Gastrocnemius medialis (tissue), 4 donors: ENCODE results near the gene PARS2.

Experiments used
- CTCF ChIP-seq, 5 experiments: fragments of 450-650 bp in 3 of 5; fragments of 200-600 bp in 2 of 5; sonication (generic) in 2 of 5; IDR thresholded peaks in 4 of 5; conservative IDR thresholded peaks in 1 of 5; 1 replicate in 4 of 5; 2 replicates in 1 of 5; pipeline ENCODE4 v1.5.1; 2016 to 2019; ENCODE audit warnings: antibody characterized with exemption in 5 of 5, mild to moderate bottlenecking in 3 of 5, moderate library complexity in 3 of 5
- POLR2A ChIP-seq, 2 donors: fragments of 450-650 bp; IDR thresholded peaks; one replicate each; pipeline ENCODE4 v1.6.1; 2017; ENCODE audit warnings: antibody characterized with exemption in 2 of 2, mild to moderate bottlenecking in 2 of 2, moderate library complexity in 2 of 2

DNA sequence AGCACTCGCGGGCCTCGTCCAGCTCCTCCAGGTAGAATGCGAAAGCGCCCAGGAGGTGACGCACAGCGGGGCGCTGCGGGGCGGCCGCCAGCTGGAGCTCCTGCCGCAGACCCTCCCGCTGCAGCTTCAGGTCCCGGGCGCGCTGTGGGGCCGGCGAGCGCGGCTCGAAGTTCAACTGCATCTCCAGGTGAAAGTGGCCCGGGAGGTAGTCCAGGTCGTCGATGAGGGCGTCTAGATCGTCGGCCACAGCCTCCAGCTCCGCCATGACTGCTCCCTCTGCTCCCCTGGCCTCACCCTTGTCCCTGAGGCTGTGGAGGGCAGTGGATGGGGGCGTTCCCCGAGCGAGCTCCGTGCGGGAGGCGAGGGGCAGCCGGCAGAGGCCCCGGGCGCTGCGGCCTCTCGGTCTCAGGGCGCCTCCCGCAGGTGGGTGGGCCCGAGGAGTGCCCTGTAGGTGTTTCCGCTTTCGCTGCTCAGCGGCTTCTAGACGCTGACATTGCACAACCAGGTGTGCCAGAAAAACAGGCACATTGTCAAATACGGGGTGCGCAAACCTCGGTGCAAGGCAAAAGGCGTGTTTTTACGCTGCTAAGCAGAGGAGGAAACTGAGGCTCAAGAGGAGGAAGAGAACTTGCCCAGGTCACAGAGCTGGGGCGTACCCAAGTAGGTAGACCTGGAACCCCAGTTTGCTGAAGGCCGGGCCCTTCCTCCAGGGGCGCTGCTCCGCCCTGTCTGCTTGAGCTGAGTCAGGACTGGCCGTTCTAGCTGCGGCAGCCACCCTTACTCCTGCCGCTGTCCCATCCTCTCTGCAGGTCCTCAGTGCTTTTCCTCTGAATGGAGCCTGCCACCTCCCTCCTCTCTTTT lies 36.8 kb upstream of the PARS2 start, which contains the start of gene TTC22:
- TF ChIP-seq CTCF (IDR thresholded peaks at IDR 0.05 in 4 of 5, conservative IDR thresholded peaks at IDR 0.05 in 1 of 5) (no peak), POLR2A (IDR thresholded peaks at IDR 0.05) (no peak)
